ENCODE measurements around the gene FRAS1.

The FRAS1 gene

GRCh38 chr4:78363031-78363570, 306.0 kb downstream of the FRAS1 start:
- peaks cover 27% of the 10 kb centered on the region for H3K36me3 Mint-ChIP-seq (ENCODE audit: low read depth)
- TF ChIP-seq, protein P1, sequence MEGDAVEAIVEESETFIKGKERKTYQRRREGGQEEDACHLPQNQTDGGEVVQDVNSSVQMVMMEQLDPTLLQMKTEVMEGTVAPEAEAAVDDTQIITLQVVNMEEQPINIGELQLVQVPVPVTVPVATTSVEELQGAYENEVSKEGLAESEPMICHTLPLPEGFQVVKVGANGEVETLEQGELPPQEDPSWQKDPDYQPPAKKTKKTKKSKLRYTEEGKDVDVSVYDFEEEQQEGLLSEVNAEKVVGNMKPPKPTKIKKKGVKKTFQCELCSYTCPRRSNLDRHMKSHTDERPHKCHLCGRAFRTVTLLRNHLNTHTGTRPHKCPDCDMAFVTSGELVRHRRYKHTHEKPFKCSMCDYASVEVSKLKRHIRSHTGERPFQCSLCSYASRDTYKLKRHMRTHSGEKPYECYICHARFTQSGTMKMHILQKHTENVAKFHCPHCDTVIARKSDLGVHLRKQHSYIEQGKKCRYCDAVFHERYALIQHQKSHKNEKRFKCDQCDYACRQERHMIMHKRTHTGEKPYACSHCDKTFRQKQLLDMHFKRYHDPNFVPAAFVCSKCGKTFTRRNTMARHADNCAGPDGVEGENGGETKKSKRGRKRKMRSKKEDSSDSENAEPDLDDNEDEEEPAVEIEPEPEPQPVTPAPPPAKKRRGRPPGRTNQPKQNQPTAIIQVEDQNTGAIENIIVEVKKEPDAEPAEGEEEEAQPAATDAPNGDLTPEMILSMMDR (IDR thresholded peaks at IDR 0.05; ENCODE audit: unreplicated experiment in 3 of 3), result no peak
- H3K27me3 Mint-ChIP-seq (ENCODE audit: low read depth), result no peaks in the 10 kb centered on the region
- H3K27ac Mint-ChIP-seq, result peak overlapping the region in 1 of 3 experiments; percentile 9
- H3K9me3 Mint-ChIP-seq, result no peaks in the 10 kb centered on the region
- no peak overlapping the region for H3K4me3 Mint-ChIP-seq
- H3K4me1 Mint-ChIP-seq, result peaks cover 35% of the 10 kb centered on the region

GRCh38 chr4:78369679-78370078, 312.6 kb downstream of the FRAS1 start:
- TF ChIP-seq, protein P1 (IDR thresholded peaks at IDR 0.05; ENCODE audit: unreplicated experiment in 3 of 3), result no peak
- Mint-ChIP-seq H3K27ac (no peak overlapping the region), H3K4me3 (no peak overlapping the region), H3K36me3 (ENCODE audit: low read depth) (peaks cover 49% of the 10 kb centered on the region), H3K4me1 (peaks cover 23% of the 10 kb centered on the region), H3K27me3 (ENCODE audit: low read depth) (no peaks in the 10 kb centered on the region), H3K9me3 (no peaks in the 10 kb centered on the region)

GRCh38 chr4:78370631-78371372, 313.7 kb downstream of the FRAS1 start:
- H3K36me3 Mint-ChIP-seq (ENCODE audit: low read depth), result peaks cover 59% of the 10 kb centered on the region
- no peaks in the 10 kb centered on the region for H3K27me3 Mint-ChIP-seq (ENCODE audit: low read depth)
- H3K4me1 Mint-ChIP-seq, result peaks cover 23% of the 10 kb centered on the region
- no peaks in the 10 kb centered on the region for H3K9me3 Mint-ChIP-seq
- H3K4me3 Mint-ChIP-seq, result no peak overlapping the region
- TF ChIP-seq, protein P1 (IDR thresholded peaks at IDR 0.05; ENCODE audit: unreplicated experiment in 3 of 3), result no peak
- H3K27ac Mint-ChIP-seq, result peak overlapping the region in 1 of 3 experiments; percentile 50

- Mint-ChIP-seq H3K27me3 (ENCODE audit: low read depth) (no peaks in the 10 kb centered on the region), H3K4me1 (peaks cover 23% of the 10 kb centered on the region), H3K9me3 (no peaks in the 10 kb centered on the region), H3K27ac (peak overlapping the region in 1 of 3 experiments; percentile 15), H3K4me3 (no peak overlapping the region), H3K36me3 (ENCODE audit: low read depth) (peaks cover 54% of the 10 kb centered on the region)
- TF ChIP-seq, protein P1 (IDR thresholded peaks at IDR 0.05; ENCODE audit: unreplicated experiment in 3 of 3), result no peak
Measured at GRCh38 chr4:78372355-78372988, 315.3 kb downstream of the FRAS1 start.

DNA sequence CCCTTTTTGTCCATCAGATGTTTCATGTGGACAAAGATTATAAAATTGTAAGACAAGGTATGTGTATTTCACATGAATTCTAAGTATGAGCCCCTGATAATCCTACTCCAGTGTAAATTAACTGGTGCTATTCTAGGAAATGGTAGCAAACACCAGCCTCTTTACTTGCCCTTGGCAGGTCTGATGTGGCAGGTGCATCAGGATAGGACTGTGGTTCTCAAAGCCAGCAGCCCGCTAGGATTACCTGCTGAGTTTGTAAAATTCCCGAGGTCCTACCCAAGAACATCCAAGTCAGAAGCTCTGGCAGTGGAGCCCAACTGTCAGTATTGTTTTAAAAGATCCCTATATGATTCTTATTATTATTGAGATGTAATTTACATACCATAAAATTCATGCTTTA, 320.4 kb downstream of the FRAS1 start:
- TF ChIP-seq, protein P1 (IDR thresholded peaks at IDR 0.05; ENCODE audit: unreplicated experiment in 3 of 3), result no peak
- H3K27me3 Mint-ChIP-seq (ENCODE audit: low read depth), result no peaks in the 10 kb centered on the region
- H3K27ac Mint-ChIP-seq, result no peak overlapping the region
- peaks cover under 1% of the 10 kb centered on the region for H3K4me1 Mint-ChIP-seq
- no peak overlapping the region for H3K4me3 Mint-ChIP-seq
- no peaks in the 10 kb centered on the region for H3K9me3 Mint-ChIP-seq
- peaks cover 63% of the 10 kb centered on the region for H3K36me3 Mint-ChIP-seq (ENCODE audit: low read depth)

Data from nephron (organoid).